ENCODE data around the gene FUT3. TPM values are rescaled to one million over a fixed set of nuclear protein-coding genes. Genes with fewer than 3 reads are reported as not detected.

FUT3 gene
- total and polyA plus RNA-seq, 2 of the 8 experiments (the other 6 are each of a cell fraction or from before 2014, with no cell fraction given): 0.15 to 0.63 TPM

GRCh38 chr19:5827891-5828660, 23.2 kb downstream of the FUT3 start (continued):
- peak; percentile 83 for TF ChIP-seq CREB1 (IDR thresholded peaks at IDR 0.05)
- TF ChIP-seq HDAC6 (IDR thresholded peaks at IDR 0.05; ENCODE audit: low read depth, low read length): no peak
- TF ChIP-seq NRF1 (IDR thresholded peaks at IDR 0.05; ENCODE audit: low read depth, low read length): peak; percentile 65
- peak; percentile 83 for TF ChIP-seq RBBP5 (IDR thresholded peaks at IDR 0.05; ENCODE audit: borderline replicate concordance, low read depth, low read length)
- TF ChIP-seq CTBP2 (IDR thresholded peaks at IDR 0.05; ENCODE audit: borderline replicate concordance, insufficient read depth, insufficient read length, low read length): no peak
- TF ChIP-seq TBP (IDR thresholded peaks at IDR 0.05; ENCODE audit: low read depth, low read length): peak; percentile 92
- peak; percentile 84 for TF ChIP-seq JUND (IDR thresholded peaks at IDR 0.05; ENCODE audit: low read length)
- no peak for TF ChIP-seq TEAD4 (IDR thresholded peaks at IDR 0.05; ENCODE audit: low read depth, low read length)
- peak; percentile 77 for TF ChIP-seq TAF7 (optimal IDR thresholded peaks at IDR 0.05; ENCODE audit: borderline replicate concordance, low read depth, low read length)
- no peak for TF ChIP-seq RNF2 (IDR thresholded peaks at IDR 0.05; ENCODE audit: borderline replicate concordance, low read depth, low read length, missing control alignments, poor library complexity, severe bottlenecking)
- TF ChIP-seq TAF1 (IDR thresholded peaks at IDR 0.05; ENCODE audit: low read depth, low read length): peak; percentile 83
- TF ChIP-seq POLR2A (IDR thresholded peaks at IDR 0.05; ENCODE audit: control extremely low read depth in 1 of 2, low read depth in 2 of 2, low read length in 2 of 2): peak in 1 of 2 experiments; percentile 97; a peak in 2 of 3 replicates
- TF ChIP-seq JUN (IDR thresholded peaks at IDR 0.05; ENCODE audit: low read depth, low read length): peak; percentile 21; the same call in 1 of the 2 replicates
- TF ChIP-seq POLR2AphosphoS5 (IDR thresholded peaks at IDR 0.05; ENCODE audit: low read depth, low read length): peak; percentile 93
- TF ChIP-seq SIRT6 (IDR thresholded peaks at IDR 0.05; ENCODE audit: low read length): no peak

Data from H1 (cell line).